GM18861 (cell line): ENCODE results near the gene EGLN3.

Experiments
- ATAC-seq: cut with Tn5 transposase; IDR thresholded peaks from one replicate; pipeline ENCODE4 v1.9.1; 2021; ENCODE audit not compliant: unreplicated experiment

Gene EGLN3

GRCh38 chr14:33876274-33876673 is 74.6 kb downstream of the EGLN3 start:
- ATAC-seq = no peak
